ENCODE measurements around the gene OR52B2.
"Not testable (repeated sequence)": the region's sequence is repeated elsewhere in the genome, so short reads cannot be mapped to it uniquely, and the experiment has no call there.

GRCh38 chr11:6135936-6136335, 34.2 kb downstream of the OR52B2 start:
- not testable (repeated sequence) for TF ChIP-seq EZH2 (IDR thresholded peaks at IDR 0.05; ENCODE audit: borderline replicate concordance, low read length); CTCF (IDR thresholded peaks at IDR 0.05; ENCODE audit: low read length)
